Erythroblast (primary cell): ENCODE results near the gene PLCB4.

ENCODE experiments used
- GATA1 ChIP-seq: IDR thresholded peaks from 2 replicates; pipeline ENCODE4 v1.6.1; 2011; ENCODE audit warnings: low read depth, mild to moderate bottlenecking, control low read depth, low read length, moderate library complexity
- POLR2A ChIP-seq: IDR thresholded peaks from 2 replicates; pipeline ENCODE4 v1.6.1; 2011; ENCODE audit warnings: mild to moderate bottlenecking, low read length

GRCh38 chr20:9460518-9460917, 391.6 kb downstream of the PLCB4 start:
- no peak for TF ChIP-seq POLR2A
- TF ChIP-seq GATA1: no peak
